Brain microvascular endothelial cell (primary cell): ENCODE data around the gene SLCO3A1.

Source experiments
- DNase-seq: peaks from one replicate; pipeline ENCODE4 v3.0.0-alpha.2; 2020
- H3K27ac ChIP-seq: fragments of 250-450 bp; sonication (Bioruptor Pico); 2 replicates; pipeline ENCODE4 v1.5.1; 2020; ENCODE audit warnings: mild to moderate bottlenecking, moderate library complexity
- H3K27me3 ChIP-seq: fragments of 250-450 bp; sonication (Bioruptor Pico); replicated peaks from 2 replicates; pipeline ENCODE4 v1.5.1; 2020; ENCODE audit warnings: mild to moderate bottlenecking
- H3K36me3 ChIP-seq: fragments of 250-450 bp; sonication (Bioruptor Pico); replicated peaks from 2 replicates; pipeline ENCODE4 v1.5.1; 2020; ENCODE audit warnings: mild to moderate bottlenecking
- H3K4me3 ChIP-seq: 2 replicates; pipeline ENCODE4 v1.5.1; 2011; ENCODE audit warnings: low read depth, mild to moderate bottlenecking, control low read depth, low read length, moderate library complexity
- in situ Hi-C: cut with HindIII; loops from 2 replicates; pipeline ENCODE4 v1.10.0; 2017; ENCODE audit warnings: low sequenced_read_pairs, low pct_ligation_motif_present
- TF ChIP-seq, protein P1 (sequence below): IDR thresholded peaks from 2 replicates; pipeline ENCODE4 v1.5.1; 2011; ENCODE audit warnings: low read depth, mild to moderate bottlenecking, moderate library complexity, low read length, control low read depth, inconsistent platforms; ENCODE audit errors: missing control alignments

Gene SLCO3A1

GRCh38 chr15:91884606-91885005 lies 31.1 kb downstream of the SLCO3A1 start:
- Histone ChIP-seq H3K27me3 (no peaks in the 10 kb centered on the region), H3K4me3 (no peak overlapping the region), H3K36me3 (no peaks in the 10 kb centered on the region), H3K27ac (no peak overlapping the region)
- TF ChIP-seq, protein P1, sequence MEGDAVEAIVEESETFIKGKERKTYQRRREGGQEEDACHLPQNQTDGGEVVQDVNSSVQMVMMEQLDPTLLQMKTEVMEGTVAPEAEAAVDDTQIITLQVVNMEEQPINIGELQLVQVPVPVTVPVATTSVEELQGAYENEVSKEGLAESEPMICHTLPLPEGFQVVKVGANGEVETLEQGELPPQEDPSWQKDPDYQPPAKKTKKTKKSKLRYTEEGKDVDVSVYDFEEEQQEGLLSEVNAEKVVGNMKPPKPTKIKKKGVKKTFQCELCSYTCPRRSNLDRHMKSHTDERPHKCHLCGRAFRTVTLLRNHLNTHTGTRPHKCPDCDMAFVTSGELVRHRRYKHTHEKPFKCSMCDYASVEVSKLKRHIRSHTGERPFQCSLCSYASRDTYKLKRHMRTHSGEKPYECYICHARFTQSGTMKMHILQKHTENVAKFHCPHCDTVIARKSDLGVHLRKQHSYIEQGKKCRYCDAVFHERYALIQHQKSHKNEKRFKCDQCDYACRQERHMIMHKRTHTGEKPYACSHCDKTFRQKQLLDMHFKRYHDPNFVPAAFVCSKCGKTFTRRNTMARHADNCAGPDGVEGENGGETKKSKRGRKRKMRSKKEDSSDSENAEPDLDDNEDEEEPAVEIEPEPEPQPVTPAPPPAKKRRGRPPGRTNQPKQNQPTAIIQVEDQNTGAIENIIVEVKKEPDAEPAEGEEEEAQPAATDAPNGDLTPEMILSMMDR: no peak
- no peak for DNase-seq
- in situ Hi-C loops: no loop called here

DNA sequence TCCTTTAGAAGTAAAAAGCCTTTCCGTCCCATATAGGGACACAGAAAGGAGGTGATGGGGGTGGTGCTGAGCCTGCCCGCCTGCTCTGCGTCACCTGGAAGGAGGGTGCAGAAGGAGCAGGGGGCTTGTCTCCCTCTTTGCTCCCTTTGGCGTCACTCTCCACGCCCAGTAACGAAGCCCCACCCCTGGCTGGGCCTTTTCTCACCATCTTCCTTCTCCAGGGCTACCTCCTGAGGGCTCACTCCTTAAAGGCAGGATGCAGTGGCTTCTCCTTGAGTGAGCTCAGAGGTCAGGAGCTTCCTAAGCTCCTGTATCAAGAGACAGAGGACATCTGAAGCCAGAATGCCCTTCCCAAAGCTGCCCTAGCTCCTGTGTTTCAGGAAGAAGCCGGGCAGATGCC lies 31.5 kb downstream of the SLCO3A1 start:
- in situ Hi-C loops: no loop called here
- no peak for DNase-seq
- Histone ChIP-seq H3K36me3 (no peaks in the 10 kb centered on the region), H3K27ac (no peak overlapping the region), H3K4me3 (no peak overlapping the region), H3K27me3 (no peaks in the 10 kb centered on the region)
- TF ChIP-seq, protein P1: no peak

GRCh38 chr15:91885714-91886270 lies 32.3 kb downstream of the SLCO3A1 start:
- H3K36me3 ChIP-seq: no peaks in the 10 kb centered on the region
- no peak overlapping the region for H3K27ac ChIP-seq
- DNase-seq: no peak
- H3K27me3 ChIP-seq: no peaks in the 10 kb centered on the region
- no peak overlapping the region for H3K4me3 ChIP-seq
- in situ Hi-C loops: no loop called here
- TF ChIP-seq, protein P1: no peak

- in situ Hi-C loops: no loop called here
- TF ChIP-seq, protein P1: no peak
- H3K27me3 ChIP-seq: no peaks in the 10 kb centered on the region
- no peak overlapping the region for H3K27ac ChIP-seq
- H3K36me3 ChIP-seq: no peaks in the 10 kb centered on the region
- no peak overlapping the region for H3K4me3 ChIP-seq
- DNase-seq: no peak
Measured at GRCh38 chr15:91886878-91887277, 33.4 kb downstream of the SLCO3A1 start.

DNA sequence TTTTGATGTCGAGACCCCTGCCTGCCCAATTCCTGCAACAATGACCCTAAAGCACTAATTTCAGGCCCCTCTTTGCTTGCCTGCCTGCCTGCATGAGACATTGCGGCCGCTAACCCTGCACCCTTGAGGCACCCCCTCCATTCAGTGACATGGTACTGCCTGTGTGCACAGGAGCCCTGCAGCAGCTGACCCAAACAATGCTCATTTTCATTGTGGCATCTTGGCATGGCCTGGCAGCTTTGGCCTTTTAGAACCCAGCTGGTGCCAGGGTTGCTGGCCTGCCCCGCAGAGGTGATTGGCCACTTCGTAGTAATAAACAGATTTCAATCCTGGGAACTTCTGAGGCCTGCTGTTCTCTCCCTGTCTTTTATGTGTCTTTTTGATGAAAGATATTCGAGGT lies 33.8 kb downstream of the SLCO3A1 start:
- no peaks in the 10 kb centered on the region for H3K36me3 ChIP-seq

More for the DNA sequence above, 33.8 kb downstream of the SLCO3A1 start:
- TF ChIP-seq, protein P1: no peak
- DNase-seq: no peak
- H3K27ac ChIP-seq: no peak overlapping the region
- H3K4me3 ChIP-seq: no peak overlapping the region
- in situ Hi-C loops: no loop called here
- no peaks in the 10 kb centered on the region for H3K27me3 ChIP-seq
